OCI-LY7 (cell line): ENCODE data around the gene FAM131C. TPM values are rescaled to one million over a fixed set of nuclear protein-coding genes. Genes with fewer than 3 reads are reported as not detected.

Experiments used
- BruUV-seq: library from RNA; stranded (reverse); fragments of 400-500 nt; replicated peaks from 2 replicates; lab custom pipeline; 2021; lab: Mats Ljungman, UMichigan
- CTCF ChIA-PET: fragments of 300-600 bp; sonication (Branson Sonifier 250); formaldehyde crosslinking; loops from one replicate; lab custom pipeline; 2022; ENCODE audit warnings: antibody characterized with exemption; ENCODE audit not compliant: unreplicated experiment; lab: Charles Lee
- POLR2A ChIA-PET: fragments of 300-600 bp; sonication (Branson Sonifier 250); formaldehyde crosslinking; loops from one replicate; lab custom pipeline; 2022; ENCODE audit warnings: antibody characterized with exemption; lab: Charles Lee
- DNase-seq: peaks from one replicate; pipeline ENCODE4 v3.0.0-alpha.2; 2015; ENCODE audit warnings: low spot score
- H2AFZ ChIP-seq: fragments of 200-600 bp; sonication (generic), shearing (Covaris generic); 2 replicates; pipeline ENCODE4 v1.6.1; 2014; ENCODE audit warnings: mild to moderate bottlenecking, antibody characterized with exemption, low read length, moderate library complexity
- H3K27ac ChIP-seq: fragments of 200-600 bp; sonication (generic); 2 replicates; pipeline ENCODE4 v1.5.1; 2014; ENCODE audit warnings: mixed run types, low read depth, mild to moderate bottlenecking, moderate library complexity, low read length, inconsistent platforms; ENCODE audit not compliant: poor library complexity, severe bottlenecking
- H3K36me3 ChIP-seq: fragments of 200-600 bp; sonication (generic); 2 replicates; pipeline ENCODE4 v1.6.1; 2014; ENCODE audit warnings: mild to moderate bottlenecking, antibody characterized with exemption, low read length, moderate library complexity, mixed read lengths; ENCODE audit not compliant: insufficient read depth
- H3K4me1 ChIP-seq: fragments of 200-600 bp; sonication (generic); 2 replicates; pipeline ENCODE4 v1.5.1; 2014; ENCODE audit warnings: mild to moderate bottlenecking, low read length; ENCODE audit not compliant: insufficient read depth, poor library complexity, severe bottlenecking
- H3K4me2 ChIP-seq: fragments of 200-600 bp; sonication (generic); 2 replicates; pipeline ENCODE4 v1.6.1; 2014; ENCODE audit warnings: mild to moderate bottlenecking, low read length
- H3K4me3 ChIP-seq: fragments of 200-600 bp; sonication (generic); 2 replicates; pipeline ENCODE4 v1.5.1; 2014; ENCODE audit warnings: mild to moderate bottlenecking, low read depth, low read length; ENCODE audit not compliant: poor library complexity, severe bottlenecking
- H3K79me2 ChIP-seq: fragments of 200-600 bp; sonication (generic); 2 replicates; pipeline ENCODE4 v1.6.1; 2016; ENCODE audit warnings: low read depth, mild to moderate bottlenecking, low read length, moderate library complexity, mixed read lengths; ENCODE audit not compliant: insufficient read depth
- H3K9me2 ChIP-seq: fragments of 200-600 bp; sonication (generic); 2 replicates; pipeline ENCODE4 v1.6.1; 2016; ENCODE audit warnings: mild to moderate bottlenecking, low read length, mixed read lengths; ENCODE audit not compliant: insufficient read depth
- H3K9me3 ChIP-seq: fragments of 200-600 bp; sonication (generic); 2 replicates; pipeline ENCODE4 v1.6.1; 2014; ENCODE audit warnings: mild to moderate bottlenecking, mixed run types, low read length, mixed read lengths
- H4K20me1 ChIP-seq: fragments of 200-600 bp; sonication (generic); 2 replicates; pipeline ENCODE4 v1.6.1; 2014; ENCODE audit warnings: mild to moderate bottlenecking, antibody characterized with exemption, low read length, moderate library complexity, mixed read lengths; ENCODE audit not compliant: insufficient read depth
- CTCF ChIP-seq: fragments of 200-600 bp; sonication (generic); conservative IDR thresholded peaks from 2 replicates; pipeline ENCODE4 v1.5.1; 2014; ENCODE audit warnings: mild to moderate bottlenecking, antibody characterized with exemption, low read length, moderate library complexity, mixed read lengths
- EZH2phosphoT487 ChIP-seq: fragments of 200-600 bp; sonication (generic); IDR thresholded peaks from 2 replicates; pipeline ENCODE4 v1.6.1; 2018; ENCODE audit warnings: low read depth, borderline replicate concordance, mild to moderate bottlenecking, mixed run types, antibody characterized with exemption, low read length, moderate library complexity, mixed read lengths
- intact Hi-C: fragments of 100-400 bp; cut with micrococcal nuclease; formaldehyde crosslinking; loops from one replicate; pipeline ENCODE4 v1.10.0; 2022; ENCODE audit not compliant: unreplicated experiment
- total RNA-seq, 2 experiments: library from RNA; depleted of rRNA in 1 of 2; stranded (reverse); fragments of >200 nt in 1 of 2; shearing (Covaris generic) in 1 of 2; gene quantifications; 2 replicates each; pipeline ENCODE4 v1.2.3, GENCODE V29; 2014 to 2022

The FAM131C gene
- total RNA-seq, 2 experiments from 2014 or later, result not detected

- Histone ChIP-seq H2AFZ (no peak overlapping the region), H3K79me2 (no peaks in the 10 kb centered on the region), H3K4me3 (no peak overlapping the region), H3K9me3 (no peaks in the 10 kb centered on the region), H4K20me1 (no peaks in the 10 kb centered on the region), H3K27ac (no peak overlapping the region), H3K4me2 (no peak overlapping the region), H3K4me1 (no peaks in the 10 kb centered on the region), H3K9me2 (no peaks in the 10 kb centered on the region), H3K36me3 (no peaks in the 10 kb centered on the region)
- no TSS peak for BruUV-seq
- ChIA-PET CTCF (no interaction called here), POLR2A (no interaction called here)
- intact Hi-C loops, result no loop called here
- TF ChIP-seq EZH2phosphoT487 (no peak), CTCF (no peak)
- no peak for DNase-seq
Measured at GRCh38 chr1:16065269-16065576, 8.2 kb downstream of the FAM131C start.

GRCh38 chr1:16064536-16065268 lies 8.7 kb downstream of the FAM131C start:
- no peak overlapping the region for H3K4me3 ChIP-seq
- H3K79me2 ChIP-seq, result no peaks in the 10 kb centered on the region
- H3K36me3 ChIP-seq, result no peaks in the 10 kb centered on the region
- H3K9me3 ChIP-seq, result no peaks in the 10 kb centered on the region
- intact Hi-C loops, result no loop called here
- no peak overlapping the region for H2AFZ ChIP-seq
- ChIA-PET CTCF (interaction anchor here (0.6 kb wide), 1 partner anchor 41 kb away, joined by 3 read pairs; no protein-coding TSS in a partner anchor), POLR2A (no interaction called here)
- TF ChIP-seq CTCF (no peak), EZH2phosphoT487 (no peak)
- no peak overlapping the region for H3K27ac ChIP-seq
- no peaks in the 10 kb centered on the region for H3K4me1 ChIP-seq
- BruUV-seq, result no TSS peak
- H4K20me1 ChIP-seq, result no peaks in the 10 kb centered on the region
- DNase-seq, result no peak
- no peak overlapping the region for H3K4me2 ChIP-seq
- H3K9me2 ChIP-seq, result no peaks in the 10 kb centered on the region

GRCh38 chr1:16063921-16064320 lies 9.5 kb downstream of the FAM131C start:
- ChIA-PET POLR2A (no interaction called here), CTCF (no interaction called here)
- Histone ChIP-seq H3K9me3 (no peaks in the 10 kb centered on the region), H3K4me3 (no peak overlapping the region), H3K4me2 (no peak overlapping the region), H3K36me3 (no peaks in the 10 kb centered on the region), H3K79me2 (no peaks in the 10 kb centered on the region), H3K4me1 (no peaks in the 10 kb centered on the region), H4K20me1 (no peaks in the 10 kb centered on the region), H2AFZ (no peak overlapping the region), H3K27ac (no peak overlapping the region), H3K9me2 (no peaks in the 10 kb centered on the region)
- TF ChIP-seq EZH2phosphoT487, result no peak
- no peak for TF ChIP-seq CTCF
- DNase-seq, result no peak
- no TSS peak for BruUV-seq
- intact Hi-C loops, result no loop called here
